IPS DF 6.9 (cell line): ENCODE results near the gene TMEM19.
"Not testable (repeated sequence)": the region's sequence is repeated elsewhere in the genome, so short reads cannot be mapped to it uniquely, and the experiment has no call there.

Source experiments
- DNase-seq: peaks from one replicate; pipeline ENCODE4 v3.0.0-alpha.2; 2013; ENCODE audit warnings: low read depth, low spot score
- H3K27ac ChIP-seq: one replicate; pipeline ENCODE4 v1.5.1; 2013; ENCODE audit warnings: low read length, control low read depth
- H3K27me3 ChIP-seq: 2 replicates; pipeline ENCODE4 v1.6.1; 2013; ENCODE audit warnings: mild to moderate bottlenecking, low read length; ENCODE audit not compliant: control insufficient read depth, insufficient read depth
- H3K36me3 ChIP-seq: 2 replicates; pipeline ENCODE4 v1.6.1; 2013; ENCODE audit warnings: low read length; ENCODE audit not compliant: control insufficient read depth, insufficient read depth
- H3K4me1 ChIP-seq: 2 replicates; pipeline ENCODE4 v1.6.1; 2013; ENCODE audit warnings: low read length; ENCODE audit not compliant: control insufficient read depth, insufficient read depth
- H3K4me3 ChIP-seq: 2 replicates; pipeline ENCODE4 v1.5.1; 2013; ENCODE audit warnings: mild to moderate bottlenecking, low read length
- H3K9me3 ChIP-seq: 2 replicates; pipeline ENCODE4 v1.6.1; 2013; ENCODE audit warnings: low read length, inconsistent platforms; ENCODE audit not compliant: control insufficient read depth, insufficient read depth
- WGBS: extraction: QIAGEN DNeasy Blood & Tissue Kit; methylation state at CpG from one replicate; pipeline ENCODE4 v1.1.7; 2013; ENCODE audit warnings: mixed read lengths, missing lambda C conversion rate; ENCODE audit not compliant: insufficient read length, insufficient coverage; 5-methylcytosine and 5-hydroxymethylcytosine counted together

TMEM19 gene

GRCh38 chr12:71664411-71665089 is 21.3 kb upstream of the TMEM19 start:
- no CpG with 5 or more reads among the region's 20 CpGs for WGBS
- no peaks in the 10 kb centered on the region for H3K27me3 ChIP-seq
- H3K4me1 ChIP-seq: no peaks in the 10 kb centered on the region
- H3K4me3 ChIP-seq: peak overlapping the region; percentile 89
- H3K27ac ChIP-seq: peak overlapping the region; percentile 21
- DNase-seq: no peak
- no peaks in the 10 kb centered on the region for H3K36me3 ChIP-seq
- no peaks in the 10 kb centered on the region for H3K9me3 ChIP-seq

GRCh38 chr12:71665090-71665463 is 20.8 kb upstream of the TMEM19 start:
- H3K4me3 ChIP-seq: peak overlapping the region; percentile 89; the same call in 1 of the 2 replicates
- H3K27ac ChIP-seq: no peak overlapping the region
- no peaks in the 10 kb centered on the region for H3K36me3 ChIP-seq
- no peaks in the 10 kb centered on the region for H3K9me3 ChIP-seq
- DNase-seq: no peak
- H3K27me3 ChIP-seq: no peaks in the 10 kb centered on the region
- no peaks in the 10 kb centered on the region for H3K4me1 ChIP-seq
- no CpG with 5 or more reads among the region's 4 CpGs for WGBS

GRCh38 chr12:71666259-71666658 is 19.6 kb upstream of the TMEM19 start:
- H3K27me3 ChIP-seq: no peaks in the 10 kb centered on the region
- H3K9me3 ChIP-seq: no peaks in the 10 kb centered on the region
- H3K4me3 ChIP-seq: no peak overlapping the region
- no peak overlapping the region for H3K27ac ChIP-seq
- WGBS: no CpG with 5 or more reads among the region's 5 CpGs
- no peaks in the 10 kb centered on the region for H3K36me3 ChIP-seq
- H3K4me1 ChIP-seq: no peaks in the 10 kb centered on the region
- DNase-seq: no peak

- DNase-seq: no peak
Observed at GRCh38 chr12:71671311-71671710, 14.6 kb upstream of the TMEM19 start.

GRCh38 chr12:71671816-71672215 is 14.1 kb upstream of the TMEM19 start:
- DNase-seq: no peak
- WGBS: no CpG with 5 or more reads among the region's 1 CpG

More at GRCh38 chr12:71671311-71671710, 14.6 kb upstream of the TMEM19 start:
- H3K9me3 ChIP-seq: no peaks in the 10 kb centered on the region
- no peak overlapping the region for H3K4me3 ChIP-seq
- H3K27me3 ChIP-seq: no peaks in the 10 kb centered on the region
- no peaks in the 10 kb centered on the region for H3K4me1 ChIP-seq
- no peak overlapping the region for H3K27ac ChIP-seq
- H3K36me3 ChIP-seq: no peaks in the 10 kb centered on the region

GRCh38 chr12:71682466-71682865 is 3.4 kb upstream of the TMEM19 start:
- no peaks in the 10 kb centered on the region for H3K27me3 ChIP-seq
- WGBS: no CpG with 5 or more reads among the region's 1 CpG
- no peak overlapping the region for H3K4me3 ChIP-seq
- H3K36me3 ChIP-seq: no peaks in the 10 kb centered on the region
- no peak for DNase-seq
- H3K9me3 ChIP-seq: no peaks in the 10 kb centered on the region
- H3K4me1 ChIP-seq: no peaks in the 10 kb centered on the region
- no peak overlapping the region for H3K27ac ChIP-seq

More at GRCh38 chr12:71671816-71672215, 14.1 kb upstream of the TMEM19 start:
- H3K4me1 ChIP-seq: no peaks in the 10 kb centered on the region
- no peak overlapping the region for H3K27ac ChIP-seq
- H3K36me3 ChIP-seq: no peaks in the 10 kb centered on the region
- H3K27me3 ChIP-seq: no peaks in the 10 kb centered on the region
- H3K9me3 ChIP-seq: no peaks in the 10 kb centered on the region
- H3K4me3 ChIP-seq: no peak overlapping the region

- no peaks in the 10 kb centered on the region for H3K27me3 ChIP-seq
- H3K9me3 ChIP-seq: no peaks in the 10 kb centered on the region
- no peak overlapping the region for H3K4me3 ChIP-seq
- no CpG with 5 or more reads among the region's 5 CpGs for WGBS
- H3K4me1 ChIP-seq: no peaks in the 10 kb centered on the region
- no peak overlapping the region for H3K27ac ChIP-seq
- no peaks in the 10 kb centered on the region for H3K36me3 ChIP-seq
- no peak for DNase-seq
Observed at GRCh38 chr12:71683633-71684032, 2.2 kb upstream of the TMEM19 start.

GRCh38 chr12:71684081-71684480 is 1.8 kb upstream of the TMEM19 start:
- Histone ChIP-seq H3K9me3 (no peaks in the 10 kb centered on the region), H3K36me3 (no peaks in the 10 kb centered on the region), H3K4me1 (no peaks in the 10 kb centered on the region), H3K27ac (no peak overlapping the region), H3K4me3 (no peak overlapping the region), H3K27me3 (no peaks in the 10 kb centered on the region)
- WGBS: no CpG with 5 or more reads among the region's 5 CpGs
- DNase-seq: no peak

GRCh38 chr12:71685312-71685906 is 473 bp upstream of the TMEM19 start:
- H3K27me3 ChIP-seq: no peaks in the 10 kb centered on the region
- DNase-seq: no peak
- no peak overlapping the region for H3K27ac ChIP-seq
- no peaks in the 10 kb centered on the region for H3K4me1 ChIP-seq
- H3K36me3 ChIP-seq: no peaks in the 10 kb centered on the region
- peak overlapping the region; percentile 47; the same call in 1 of the 2 replicates for H3K4me3 ChIP-seq
- WGBS: no CpG with 5 or more reads among the region's 19 CpGs
- no peaks in the 10 kb centered on the region for H3K9me3 ChIP-seq

GRCh38 chr12:71686658-71687025 is 760 bp downstream of the TMEM19 start:
- Histone ChIP-seq H3K36me3 (no peaks in the 10 kb centered on the region), H3K4me1 (no peaks in the 10 kb centered on the region), H3K27me3 (no peaks in the 10 kb centered on the region), H3K4me3 (peak overlapping the region; percentile 47; the same call in 1 of the 2 replicates), H3K9me3 (no peaks in the 10 kb centered on the region), H3K27ac (no peak overlapping the region)
- DNase-seq: no peak
- WGBS: no CpG with 5 or more reads among the region's 3 CpGs

GRCh38 chr12:71687172-71687571 is 1.3 kb downstream of the TMEM19 start:
- H3K36me3 ChIP-seq, H3K27ac ChIP-seq, H3K9me3 ChIP-seq, DNase-seq, H3K27me3 ChIP-seq, H3K4me3 ChIP-seq, H3K4me1 ChIP-seq: not testable (repeated sequence)
- no CpG with 5 or more reads among the region's 11 CpGs for WGBS
